SK-N-MC (cell line): ENCODE measurements around the gene TBC1D14.

ENCODE experiments used
- DNase-seq: peaks from one replicate; pipeline ENCODE4 v3.0.0-alpha.2; 2011; ENCODE audit warnings: low read depth, low spot score
- H3K27ac ChIP-seq: fragments of 200-600 bp; sonication (generic); 2 replicates; pipeline ENCODE4 v1.5.1; 2016; ENCODE audit warnings: mixed run types
- H3K36me3 ChIP-seq: fragments of 200-600 bp; sonication (generic); 2 replicates; pipeline ENCODE4 v1.6.1; 2017; ENCODE audit warnings: antibody characterized with exemption, low read length, mixed read lengths; ENCODE audit not compliant: insufficient read depth
- H3K4me3 ChIP-seq: fragments of 200-600 bp; sonication (generic); 2 replicates; pipeline ENCODE4 v1.5.1; 2016
- H3K9ac ChIP-seq: fragments of 200-600 bp; sonication (generic); 2 replicates; pipeline ENCODE4 v1.8.0; 2017; ENCODE audit warnings: mixed run types, mixed read lengths; ENCODE audit not compliant: insufficient read length
- H3K9me3 ChIP-seq: fragments of 200-600 bp; sonication (generic); 2 replicates; pipeline ENCODE4 v1.6.1; 2017; ENCODE audit warnings: low read depth, mild to moderate bottlenecking, antibody characterized with exemption, low read length, moderate library complexity, mixed read lengths
- EZH2 ChIP-seq: fragments of 200-600 bp; sonication (generic); IDR thresholded peaks from one replicate; pipeline ENCODE4 v1.6.1; 2017; ENCODE audit warnings: antibody characterized with exemption
- FOXP2 ChIP-seq: optimal IDR thresholded peaks from 2 replicates; pipeline ENCODE3; 2011; ENCODE audit warnings: mild to moderate bottlenecking, moderate library complexity; ENCODE audit not compliant: insufficient read depth; ENCODE audit errors: extremely low read length, control extremely low read depth
- POLR2AphosphoS5 ChIP-seq: IDR thresholded peaks from 2 replicates; pipeline ENCODE4 v1.6.1; 2012; ENCODE audit warnings: mild to moderate bottlenecking, low read depth, low read length, borderline replicate concordance

The TBC1D14 gene

GRCh38 chr4:7004331-7004730, 94.7 kb downstream of the TBC1D14 start:
- no peak overlapping the region for H3K27ac ChIP-seq
- H3K9me3 ChIP-seq, result no peaks in the 10 kb centered on the region
- no peak for TF ChIP-seq FOXP2
- no peak for TF ChIP-seq EZH2
- TF ChIP-seq POLR2AphosphoS5, result no peak
- no peak overlapping the region for H3K4me3 ChIP-seq
- H3K9ac ChIP-seq, result no peak overlapping the region
- H3K36me3 ChIP-seq, result no peaks in the 10 kb centered on the region; the same call in 1 of the 2 replicates
- DNase-seq, result no peak

GRCh38 chr4:7005571-7005970, 95.9 kb downstream of the TBC1D14 start:
- no peak overlapping the region for H3K9ac ChIP-seq
- H3K4me3 ChIP-seq, result no peak overlapping the region
- no peak for DNase-seq
- TF ChIP-seq POLR2AphosphoS5 (no peak), EZH2 (no peak), FOXP2 (no peak)
- no peaks in the 10 kb centered on the region; the same call in 1 of the 2 replicates for H3K36me3 ChIP-seq
- H3K9me3 ChIP-seq, result no peaks in the 10 kb centered on the region
- H3K27ac ChIP-seq, result no peak overlapping the region

- H3K9me3 ChIP-seq, result no peaks in the 10 kb centered on the region
- no peak overlapping the region for H3K27ac ChIP-seq
- TF ChIP-seq EZH2, result no peak
- no peak for TF ChIP-seq POLR2AphosphoS5
- no peak for TF ChIP-seq FOXP2
- no peak for DNase-seq
- H3K9ac ChIP-seq, result no peak overlapping the region
- no peak overlapping the region for H3K4me3 ChIP-seq
- no peaks in the 10 kb centered on the region; the same call in 1 of the 2 replicates for H3K36me3 ChIP-seq
These were observed 96.8 kb downstream of the TBC1D14 start for GRCh38 chr4:7006411-7006810.

- Histone ChIP-seq H3K4me3 (no peak overlapping the region), H3K9me3 (no peaks in the 10 kb centered on the region), H3K9ac (no peak overlapping the region), H3K36me3 (no peaks in the 10 kb centered on the region; the same call in 1 of the 2 replicates), H3K27ac (no peak overlapping the region)
- TF ChIP-seq EZH2 (no peak), FOXP2 (no peak), POLR2AphosphoS5 (no peak)
- DNase-seq, result no peak
These were observed 97.7 kb downstream of the TBC1D14 start for GRCh38 chr4:7007142-7007907.

GRCh38 chr4:7007944-7008343, 98.3 kb downstream of the TBC1D14 start:
- H3K27ac ChIP-seq, result no peak overlapping the region
- no peaks in the 10 kb centered on the region for H3K9me3 ChIP-seq
- DNase-seq, result no peak
- no peak overlapping the region for H3K9ac ChIP-seq
- H3K4me3 ChIP-seq, result no peak overlapping the region
- no peaks in the 10 kb centered on the region; the same call in 1 of the 2 replicates for H3K36me3 ChIP-seq
- TF ChIP-seq POLR2AphosphoS5 (no peak), FOXP2 (no peak), EZH2 (no peak)

- no peak for DNase-seq
- H3K9me3 ChIP-seq, result no peaks in the 10 kb centered on the region
- TF ChIP-seq FOXP2 (no peak), POLR2AphosphoS5 (no peak), EZH2 (no peak)
- no peak overlapping the region for H3K4me3 ChIP-seq
- H3K9ac ChIP-seq, result no peak overlapping the region
- H3K27ac ChIP-seq, result no peak overlapping the region
- peaks cover 3% of the 10 kb centered on the region; the same call in 1 of the 2 replicates for H3K36me3 ChIP-seq
These were observed 99.9 kb downstream of the TBC1D14 start for GRCh38 chr4:7009564-7009963.

- TF ChIP-seq EZH2, result no peak
- Histone ChIP-seq H3K36me3 (peaks cover 3% of the 10 kb centered on the region; the same call in 1 of the 2 replicates), H3K9me3 (no peaks in the 10 kb centered on the region), H3K27ac (no peak overlapping the region), H3K4me3 (no peak overlapping the region), H3K9ac (no peak overlapping the region)
- no peak for DNase-seq
These were observed 103.5 kb downstream of the TBC1D14 start for GRCh38 chr4:7013175-7013574.

- Histone ChIP-seq H3K27ac (no peak overlapping the region), H3K4me3 (no peak overlapping the region), H3K9me3 (no peaks in the 10 kb centered on the region), H3K9ac (no peak overlapping the region), H3K36me3 (peaks cover 3% of the 10 kb centered on the region; the same call in 1 of the 2 replicates)
- TF ChIP-seq FOXP2, result no peak
- TF ChIP-seq POLR2AphosphoS5, result no peak
- TF ChIP-seq EZH2, result no peak
- DNase-seq, result no peak
These were observed 105.2 kb downstream of the TBC1D14 start for GRCh38 chr4:7014815-7015214.

GRCh38 chr4:7015383-7016035, 105.9 kb downstream of the TBC1D14 start:
- H3K36me3 ChIP-seq, result peaks cover 3% of the 10 kb centered on the region; the same call in 1 of the 2 replicates
- H3K4me3 ChIP-seq, result no peak overlapping the region
- TF ChIP-seq FOXP2, result no peak
- no peak overlapping the region for H3K9ac ChIP-seq
- H3K27ac ChIP-seq, result no peak overlapping the region
- no peaks in the 10 kb centered on the region for H3K9me3 ChIP-seq
- no peak for DNase-seq

GRCh38 chr4:7016086-7016485, 106.5 kb downstream of the TBC1D14 start:
- Histone ChIP-seq H3K9ac (no peak overlapping the region), H3K27ac (no peak overlapping the region), H3K9me3 (no peaks in the 10 kb centered on the region), H3K36me3 (peaks cover 3% of the 10 kb centered on the region; the same call in 1 of the 2 replicates), H3K4me3 (no peak overlapping the region)
- TF ChIP-seq EZH2, result no peak
- no peak for TF ChIP-seq FOXP2
- TF ChIP-seq POLR2AphosphoS5, result no peak
- DNase-seq, result no peak
